ENCODE data around the gene C19orf25.

The C19orf25 gene

GRCh38 chr19:1471010-1471514 lies 8.0 kb downstream of the C19orf25 start:
- no peak for DNase-seq (ENCODE audit: low read depth)
- H3K4me3 ChIP-seq (ENCODE audit: low read depth, low read length), result no peak overlapping the region
- TF ChIP-seq, protein P1, sequence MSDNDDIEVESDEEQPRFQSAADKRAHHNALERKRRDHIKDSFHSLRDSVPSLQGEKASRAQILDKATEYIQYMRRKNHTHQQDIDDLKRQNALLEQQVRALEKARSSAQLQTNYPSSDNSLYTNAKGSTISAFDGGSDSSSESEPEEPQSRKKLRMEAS (IDR thresholded peaks at IDR 0.05; ENCODE audit: low read depth, low read length), result no peak

GRCh38 chr19:1470305-1471009 lies 8.6 kb downstream of the C19orf25 start:
- DNase-seq (ENCODE audit: low read depth), result no peak
- no peak overlapping the region for H3K4me3 ChIP-seq (ENCODE audit: low read depth, low read length)
- TF ChIP-seq MYC (IDR thresholded peaks at IDR 0.05; ENCODE audit: low read depth, low read length), result no peak
- TF ChIP-seq, protein P1 (IDR thresholded peaks at IDR 0.05; ENCODE audit: low read depth, low read length), result no peak

- DNase-seq (ENCODE audit: low read depth), result no peak
- TF ChIP-seq, protein P2, sequence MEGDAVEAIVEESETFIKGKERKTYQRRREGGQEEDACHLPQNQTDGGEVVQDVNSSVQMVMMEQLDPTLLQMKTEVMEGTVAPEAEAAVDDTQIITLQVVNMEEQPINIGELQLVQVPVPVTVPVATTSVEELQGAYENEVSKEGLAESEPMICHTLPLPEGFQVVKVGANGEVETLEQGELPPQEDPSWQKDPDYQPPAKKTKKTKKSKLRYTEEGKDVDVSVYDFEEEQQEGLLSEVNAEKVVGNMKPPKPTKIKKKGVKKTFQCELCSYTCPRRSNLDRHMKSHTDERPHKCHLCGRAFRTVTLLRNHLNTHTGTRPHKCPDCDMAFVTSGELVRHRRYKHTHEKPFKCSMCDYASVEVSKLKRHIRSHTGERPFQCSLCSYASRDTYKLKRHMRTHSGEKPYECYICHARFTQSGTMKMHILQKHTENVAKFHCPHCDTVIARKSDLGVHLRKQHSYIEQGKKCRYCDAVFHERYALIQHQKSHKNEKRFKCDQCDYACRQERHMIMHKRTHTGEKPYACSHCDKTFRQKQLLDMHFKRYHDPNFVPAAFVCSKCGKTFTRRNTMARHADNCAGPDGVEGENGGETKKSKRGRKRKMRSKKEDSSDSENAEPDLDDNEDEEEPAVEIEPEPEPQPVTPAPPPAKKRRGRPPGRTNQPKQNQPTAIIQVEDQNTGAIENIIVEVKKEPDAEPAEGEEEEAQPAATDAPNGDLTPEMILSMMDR (IDR thresholded peaks at IDR 0.05; ENCODE audit: low read depth, low read length), result no peak
- TF ChIP-seq POLR2A (IDR thresholded peaks at IDR 0.05; ENCODE audit: extremely low read depth, insufficient read length) (no peak), MYC (IDR thresholded peaks at IDR 0.05; ENCODE audit: low read depth, low read length) (no peak)
- TF ChIP-seq, protein P1 (IDR thresholded peaks at IDR 0.05; ENCODE audit: low read depth, low read length), result no peak
- no peak overlapping the region for H3K4me3 ChIP-seq (ENCODE audit: low read depth, low read length)
Observed at GRCh38 chr19:1470055-1470304, 9.0 kb downstream of the C19orf25 start.

DNA sequence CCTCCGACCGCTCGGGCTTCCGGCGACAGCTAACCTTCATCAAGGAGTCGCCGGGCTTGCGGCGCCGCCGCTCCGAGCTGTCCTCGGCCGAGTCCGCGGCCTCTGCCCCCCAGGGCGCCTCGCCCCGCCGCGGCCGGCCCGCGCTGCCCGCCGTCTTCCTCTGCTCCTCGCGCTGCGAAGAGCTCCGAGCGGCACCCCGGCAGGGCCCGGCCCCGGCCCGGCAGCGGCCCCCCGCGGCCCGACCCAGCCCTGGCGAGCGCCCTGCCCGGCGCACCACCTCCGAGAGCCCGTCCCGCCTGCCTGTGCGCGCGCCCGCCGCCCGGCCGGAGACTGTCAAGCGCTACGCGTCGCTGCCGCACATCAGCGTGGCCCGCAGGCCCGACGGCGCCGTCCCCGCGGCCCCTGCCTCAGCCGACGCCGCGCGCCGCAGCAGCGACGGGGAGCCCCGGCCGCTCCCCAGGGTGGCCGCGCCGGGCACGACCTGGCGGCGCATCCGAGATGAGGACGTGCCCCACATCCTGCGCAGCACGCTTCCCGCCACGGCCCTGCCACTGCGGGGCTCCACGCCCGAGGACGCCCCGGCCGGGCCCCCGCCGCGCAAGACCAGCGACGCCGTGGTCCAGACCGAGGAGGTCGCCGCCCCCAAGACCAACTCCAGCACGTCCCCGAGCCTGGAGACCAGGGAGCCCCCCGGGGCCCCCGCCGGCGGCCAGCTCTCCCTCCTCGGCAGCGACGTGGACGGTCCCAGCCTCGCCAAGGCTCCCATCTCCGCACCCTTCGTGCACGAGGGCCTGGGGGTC lies 9.6 kb downstream of the C19orf25 start:
- H3K4me3 ChIP-seq (ENCODE audit: low read depth, low read length), result no peak overlapping the region
- no peak for DNase-seq (ENCODE audit: low read depth)
- TF ChIP-seq, protein P2 (IDR thresholded peaks at IDR 0.05; ENCODE audit: low read depth, low read length), result no peak
- no peak for TF ChIP-seq POLR2A (IDR thresholded peaks at IDR 0.05; ENCODE audit: extremely low read depth, insufficient read length)
- no peak for TF ChIP-seq MYC (IDR thresholded peaks at IDR 0.05; ENCODE audit: low read depth, low read length)
- TF ChIP-seq, protein P1 (IDR thresholded peaks at IDR 0.05; ENCODE audit: low read depth, low read length), result no peak

DNA sequence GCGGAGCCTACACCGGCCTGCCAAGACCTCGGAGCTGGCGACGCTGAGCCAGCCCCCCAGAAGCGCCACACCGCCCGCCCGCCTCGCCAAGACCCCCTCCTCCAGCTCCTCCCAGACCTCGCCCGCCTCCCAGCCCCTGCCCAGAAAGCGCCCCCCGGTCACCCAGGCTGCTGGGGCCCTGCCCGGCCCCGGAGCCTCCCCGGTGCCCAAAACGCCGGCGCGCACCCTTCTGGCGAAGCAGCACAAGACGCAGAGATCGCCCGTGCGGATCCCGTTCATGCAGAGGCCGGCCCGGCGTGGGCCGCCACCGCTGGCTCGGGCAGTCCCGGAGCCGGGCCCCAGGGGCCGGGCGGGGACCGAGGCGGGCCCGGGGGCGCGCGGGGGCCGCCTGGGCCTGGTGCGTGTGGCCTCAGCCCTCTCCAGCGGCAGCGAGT lies 10.2 kb downstream of the C19orf25 start:
- no peak overlapping the region for H3K4me3 ChIP-seq (ENCODE audit: low read depth, low read length)
- DNase-seq (ENCODE audit: low read depth), result no peak
- TF ChIP-seq, protein P1 (IDR thresholded peaks at IDR 0.05; ENCODE audit: low read depth, low read length), result no peak
- TF ChIP-seq, protein P2 (IDR thresholded peaks at IDR 0.05; ENCODE audit: low read depth, low read length), result no peak
- TF ChIP-seq MYC (IDR thresholded peaks at IDR 0.05; ENCODE audit: low read depth, low read length) (no peak), POLR2A (IDR thresholded peaks at IDR 0.05; ENCODE audit: extremely low read depth, insufficient read length) (no peak)

- no peak for DNase-seq (ENCODE audit: low read depth)
- no peak overlapping the region for H3K4me3 ChIP-seq (ENCODE audit: low read depth, low read length)
- no peak for TF ChIP-seq MYC (IDR thresholded peaks at IDR 0.05; ENCODE audit: low read depth, low read length)
Observed at GRCh38 chr19:1468274-1468820, 10.7 kb downstream of the C19orf25 start.

All from NB4 (cell line).